Measurements from ENCODE around the gene TNFAIP8L3.
"Not testable (repeated sequence)": the region's sequence is repeated elsewhere in the genome, so short reads cannot be mapped to it uniquely, and the experiment has no call there.

The TNFAIP8L3 gene

DNA sequence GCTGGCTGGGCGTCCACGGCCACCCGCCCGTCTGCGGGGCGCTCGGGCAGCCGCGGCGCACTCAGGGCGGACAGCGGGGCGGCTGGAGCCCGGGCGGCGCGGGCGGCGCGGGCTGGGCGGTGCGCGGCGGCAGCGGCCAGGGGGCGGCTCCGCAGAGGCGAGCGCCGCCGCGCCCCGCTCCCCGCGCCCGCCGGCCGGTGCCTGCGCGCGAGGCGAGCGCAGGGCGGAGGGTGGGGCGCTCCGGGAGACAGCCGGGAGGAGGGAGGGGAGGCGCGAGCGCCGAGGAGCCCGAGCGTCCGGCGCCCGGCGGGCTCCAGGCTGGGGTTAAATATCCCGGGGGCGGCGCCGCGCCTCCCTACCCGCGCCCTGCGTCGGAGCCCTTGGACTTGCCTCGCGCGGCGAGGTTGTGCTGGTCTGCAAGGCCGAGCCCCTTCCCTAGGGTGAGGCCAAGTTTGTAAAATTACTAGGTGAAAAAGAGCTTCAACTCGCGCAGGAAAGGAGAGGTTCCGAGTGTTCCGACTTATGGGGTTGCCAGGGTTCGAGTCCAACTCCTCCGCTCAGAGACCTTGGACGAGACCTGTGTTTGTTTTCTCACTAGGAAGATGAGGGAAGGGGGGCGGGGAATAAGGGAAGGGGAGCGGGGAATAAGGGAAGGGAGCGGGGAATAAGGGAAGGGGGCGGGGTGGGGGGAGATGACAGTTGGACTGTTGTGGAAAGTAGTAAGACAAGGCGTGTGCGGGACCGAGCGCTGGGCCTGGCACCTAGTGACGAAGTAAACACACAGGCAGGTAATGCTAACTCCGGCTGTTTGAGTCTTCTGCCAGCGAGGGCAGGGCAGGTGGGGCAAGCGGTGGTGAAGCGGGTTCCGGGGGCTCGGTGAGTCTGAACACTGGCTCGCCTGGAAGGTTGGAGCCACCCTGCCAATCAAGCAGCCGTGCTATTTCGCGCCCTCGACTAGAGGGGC lies at the start of gene TNFAIP8L3:
TNFAIP8L3 (minus strand) TSS at position 301 of the 964 bp plus-strand sequence. CDS start 311 bp downstream, outside the sequence.
- ATAC-seq, result no peak

GRCh38 chr15:51144021-51144532 lies 49.4 kb upstream of the TNFAIP8L3 start:
- no peak for ATAC-seq

DNA sequence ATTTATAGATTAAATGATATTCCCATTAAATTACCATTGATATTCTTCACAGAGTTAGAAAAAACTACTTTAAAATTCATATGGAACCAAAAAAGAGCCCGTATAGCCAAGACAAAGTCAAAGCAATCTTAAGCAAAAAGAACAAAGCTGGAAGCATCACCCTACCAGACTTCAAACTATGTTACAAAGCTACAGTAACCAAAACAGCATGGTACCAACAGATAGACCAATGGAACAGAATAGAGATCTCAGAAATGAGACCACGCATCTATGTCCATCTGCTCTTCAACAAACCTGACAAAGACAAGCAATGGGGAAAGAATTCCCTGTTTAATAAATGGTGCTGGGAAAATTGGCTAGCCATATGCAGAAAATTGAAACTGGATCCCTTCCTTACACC lies 45.6 kb upstream of the TNFAIP8L3 start:
- ATAC-seq, result not testable (repeated sequence)

- no peak for ATAC-seq
Observed at GRCh38 chr15:51139091-51139490, 44.4 kb upstream of the TNFAIP8L3 start.

- ATAC-seq, result no peak
Observed at GRCh38 chr15:51137880-51138430, 43.2 kb upstream of the TNFAIP8L3 start.

DNA sequence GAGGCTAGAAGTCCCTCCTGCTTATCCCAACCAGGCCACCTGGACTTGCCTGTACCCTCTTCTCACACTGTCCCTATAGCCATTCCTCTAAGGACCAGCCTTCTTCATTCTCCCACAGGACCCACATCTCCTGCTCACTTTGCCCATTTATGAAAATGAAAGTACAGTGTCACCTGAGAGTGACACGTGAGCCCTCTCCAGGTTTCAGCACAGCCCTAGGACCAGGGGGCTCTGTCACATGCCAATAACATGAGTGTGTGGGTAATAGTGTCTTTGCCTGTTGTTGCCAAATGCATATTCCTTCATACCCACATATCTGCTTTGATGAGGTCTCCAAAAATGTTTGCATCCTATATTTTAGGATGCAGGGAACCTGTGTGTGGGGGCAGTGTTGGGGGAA lies 42.3 kb upstream of the TNFAIP8L3 start:
- no peak for ATAC-seq

DNA sequence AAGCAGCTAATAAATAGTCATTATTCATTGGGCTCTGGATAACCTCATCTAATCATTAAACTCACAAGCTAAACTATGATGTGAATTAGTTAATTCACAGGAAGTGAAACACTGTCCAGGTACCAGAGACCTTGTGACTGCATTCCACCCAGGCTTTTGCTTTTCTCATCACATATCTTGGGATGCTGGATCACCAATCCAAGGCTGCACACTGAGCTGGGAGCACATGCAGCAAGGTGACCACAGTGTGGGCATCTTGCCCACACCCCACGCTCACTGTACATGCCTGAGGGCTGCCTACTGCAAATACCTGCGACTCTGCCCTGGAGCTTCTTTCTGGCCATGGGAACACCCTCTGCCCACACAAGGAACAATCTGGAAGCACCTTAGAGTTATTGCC lies 40.6 kb upstream of the TNFAIP8L3 start:
- no peak for ATAC-seq

- no peak for ATAC-seq
Observed at GRCh38 chr15:51134416-51135199, 39.9 kb upstream of the TNFAIP8L3 start.

DNA sequence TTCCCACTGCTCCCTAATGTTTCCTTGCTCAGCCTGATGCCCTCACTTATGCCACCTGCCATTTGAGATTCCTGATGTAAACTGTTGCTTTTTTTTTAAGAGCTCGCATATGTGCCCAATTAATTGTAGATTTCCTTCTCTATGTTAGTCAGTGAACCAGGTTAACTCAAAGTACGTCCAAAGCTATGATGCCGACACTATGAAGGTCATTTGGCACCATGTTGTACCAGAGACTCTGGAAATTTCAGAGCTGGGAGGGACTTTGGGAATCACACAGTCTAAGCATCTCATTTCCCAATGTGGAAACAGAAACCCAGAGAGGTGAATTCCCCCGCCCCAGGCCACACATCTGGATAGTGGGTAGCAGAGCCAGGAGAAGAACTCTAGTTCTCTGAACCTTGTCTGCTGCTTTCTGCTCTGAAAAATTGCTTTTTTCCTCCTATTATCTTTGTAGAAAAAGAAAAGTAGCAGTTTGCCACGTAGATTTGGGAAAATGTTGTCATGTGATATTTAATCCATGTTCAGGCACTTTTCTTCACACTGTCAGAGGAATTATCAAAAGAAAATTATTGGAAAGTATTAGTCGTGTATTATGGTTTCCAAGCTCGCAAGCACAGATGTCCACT lies 38.5 kb upstream of the TNFAIP8L3 start:
- no peak for ATAC-seq

DNA sequence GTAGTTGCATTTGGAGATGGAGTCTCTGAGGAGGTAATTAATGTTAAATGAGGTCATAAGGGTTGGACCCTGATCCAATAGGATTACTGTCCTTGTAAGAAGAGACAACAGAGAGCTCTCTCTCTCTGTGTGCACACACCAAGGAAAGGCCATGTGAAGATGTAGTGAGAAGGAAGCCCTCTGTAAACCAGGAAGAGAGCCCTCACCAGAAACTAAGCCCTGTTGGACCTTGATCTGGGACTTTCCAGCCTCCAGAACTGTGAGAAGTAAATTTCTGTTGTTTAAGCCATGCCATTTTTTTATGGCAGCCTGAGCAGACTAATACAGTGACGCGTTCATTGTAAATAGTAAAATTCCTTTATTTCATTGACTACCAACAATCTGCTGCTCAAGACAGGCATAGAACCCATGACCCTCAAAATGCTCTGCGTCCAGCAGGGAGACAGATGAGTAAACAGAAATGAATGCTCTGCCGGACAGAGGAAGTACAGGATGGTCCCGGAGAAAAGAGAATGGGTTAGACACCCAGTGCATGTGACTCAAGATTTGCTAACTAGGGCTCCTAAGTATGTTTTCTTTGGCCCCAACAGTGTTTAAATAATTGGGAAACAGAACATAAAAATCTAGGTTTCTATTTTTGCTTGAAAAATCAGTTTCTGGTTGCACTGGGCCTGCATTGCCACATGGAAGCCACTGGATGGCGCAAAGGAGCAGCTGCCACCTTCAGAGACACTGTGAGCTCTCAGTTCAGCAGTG lies 37.9 kb upstream of the TNFAIP8L3 start:
- no peak for ATAC-seq

DNA sequence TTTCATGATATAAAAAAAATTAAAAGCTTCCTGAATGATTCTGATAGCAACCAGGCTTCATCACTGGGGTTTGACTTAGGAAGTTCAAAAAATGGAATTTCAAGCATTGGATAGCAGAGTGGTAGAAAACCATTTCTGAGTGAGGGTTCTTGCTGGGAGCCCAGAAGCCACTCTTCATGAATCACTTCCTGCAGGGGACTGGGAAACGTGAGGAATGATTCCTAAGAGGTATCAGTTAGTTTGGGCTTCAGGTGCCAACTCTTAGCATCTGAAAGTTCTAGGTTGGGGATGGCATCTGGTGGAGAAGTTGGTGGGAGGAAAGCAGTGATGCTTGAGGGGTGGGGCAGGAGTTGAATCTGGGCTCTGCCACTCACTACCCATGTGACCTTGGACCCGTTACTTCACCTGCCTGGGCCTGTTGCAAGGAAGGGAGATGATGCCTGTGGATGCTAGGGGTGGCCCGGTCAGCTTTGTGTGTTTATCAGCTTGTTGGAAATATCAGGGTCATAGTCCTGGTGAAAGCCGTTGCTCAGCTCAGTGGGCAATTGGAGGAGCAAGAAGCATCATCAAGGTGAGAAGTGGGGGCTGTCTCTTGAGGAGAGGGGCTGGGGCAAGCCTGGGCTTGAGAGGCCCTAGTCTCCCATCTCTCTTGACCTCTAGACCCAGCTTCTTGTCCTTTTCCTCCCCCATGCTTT lies 37.0 kb upstream of the TNFAIP8L3 start:
- no peak for ATAC-seq

DNA sequence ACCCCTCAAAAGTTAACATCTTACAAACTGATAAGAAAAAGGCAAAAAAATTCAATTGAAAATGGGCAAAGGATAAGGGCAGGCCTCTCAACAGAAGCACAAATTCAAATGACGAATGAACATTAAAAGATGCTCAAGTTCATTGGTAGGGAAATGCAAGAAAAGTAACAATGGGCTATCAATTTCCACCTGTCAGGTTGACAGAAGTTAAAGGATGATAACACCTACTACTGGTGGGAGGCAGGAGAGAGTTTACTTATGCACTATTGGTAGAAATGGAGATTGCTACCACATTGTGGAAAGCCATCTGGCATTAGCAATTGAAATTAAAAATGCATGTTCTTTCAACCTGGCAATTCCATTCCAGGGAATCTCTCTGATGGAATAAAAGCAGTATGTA lies 35.6 kb upstream of the TNFAIP8L3 start:
- ATAC-seq, result no peak

DNA sequence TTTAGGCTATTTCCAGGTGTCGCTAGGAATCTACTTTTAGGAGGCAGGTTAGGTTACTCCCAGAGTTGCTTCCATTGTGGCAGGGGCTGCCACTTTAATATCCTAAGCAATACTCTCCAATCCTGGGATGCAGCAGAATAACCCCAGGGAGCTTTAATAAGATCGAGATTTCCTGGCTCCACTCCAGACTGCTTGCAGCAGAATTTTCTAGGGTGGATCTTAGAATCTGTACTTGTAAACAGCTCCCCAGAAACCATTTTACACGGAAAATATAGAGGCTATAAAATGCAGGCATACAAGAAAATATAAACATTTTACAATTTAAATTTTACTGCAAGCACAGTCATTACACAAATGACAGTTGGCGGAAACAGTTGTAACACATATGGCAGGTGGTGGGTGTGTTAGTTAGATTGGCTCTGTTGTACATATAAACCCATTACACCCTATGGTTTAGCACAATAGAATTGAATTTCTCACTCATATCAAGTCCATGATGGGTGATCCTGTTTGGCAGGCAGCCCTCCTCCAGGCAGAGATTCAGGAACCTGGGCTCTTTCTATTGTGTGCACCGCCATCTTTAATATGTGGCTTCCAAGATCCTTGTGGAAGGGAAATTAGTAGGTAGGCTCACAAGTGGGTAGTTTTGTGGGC lies 35.0 kb upstream of the TNFAIP8L3 start:
- ATAC-seq, result no peak

DNA sequence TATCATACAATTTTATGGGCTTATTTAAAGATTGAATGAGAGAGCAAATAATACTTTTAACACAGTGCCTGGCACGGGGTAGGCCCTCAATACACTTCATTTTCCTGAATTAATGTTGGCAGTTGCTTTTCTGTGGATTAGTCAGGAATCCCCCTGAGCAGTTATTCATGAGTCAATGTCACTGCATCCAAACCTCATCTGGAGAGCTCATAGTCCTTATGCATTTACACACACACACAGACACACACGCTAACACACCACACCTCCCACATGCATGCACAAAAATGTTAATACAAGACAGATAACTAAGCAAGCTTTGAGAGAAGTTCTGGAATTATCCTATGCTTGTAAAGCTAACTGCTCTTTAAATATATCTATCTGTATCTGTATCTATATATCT lies 34.0 kb upstream of the TNFAIP8L3 start:
- no peak for ATAC-seq

DNA sequence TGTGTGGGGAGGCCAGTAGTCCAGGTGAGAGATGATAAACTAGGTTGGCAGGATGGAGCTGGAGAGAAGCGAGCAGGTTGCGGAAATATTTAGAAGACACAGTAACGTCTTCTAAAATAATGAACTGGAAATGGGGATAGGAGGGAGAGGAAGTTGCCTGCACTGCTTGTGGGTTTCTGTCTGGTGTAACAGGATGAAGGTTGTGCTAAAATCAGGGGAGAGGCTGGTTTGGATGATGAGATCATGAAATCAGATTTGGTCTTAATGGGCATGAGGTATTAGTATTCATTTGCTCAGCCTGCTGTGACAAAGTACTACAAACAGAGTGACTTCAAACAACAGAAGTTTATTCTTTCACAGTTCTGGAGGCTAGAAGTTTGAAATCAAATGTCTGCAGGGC lies 32.1 kb upstream of the TNFAIP8L3 start:
- no peak for ATAC-seq

GRCh38 chr15:51123002-51123401 lies 28.3 kb upstream of the TNFAIP8L3 start:
- ATAC-seq, result not testable (repeated sequence)

GRCh38 chr15:51121631-51122225 lies 27.0 kb upstream of the TNFAIP8L3 start:
- ATAC-seq, result no peak

DNA sequence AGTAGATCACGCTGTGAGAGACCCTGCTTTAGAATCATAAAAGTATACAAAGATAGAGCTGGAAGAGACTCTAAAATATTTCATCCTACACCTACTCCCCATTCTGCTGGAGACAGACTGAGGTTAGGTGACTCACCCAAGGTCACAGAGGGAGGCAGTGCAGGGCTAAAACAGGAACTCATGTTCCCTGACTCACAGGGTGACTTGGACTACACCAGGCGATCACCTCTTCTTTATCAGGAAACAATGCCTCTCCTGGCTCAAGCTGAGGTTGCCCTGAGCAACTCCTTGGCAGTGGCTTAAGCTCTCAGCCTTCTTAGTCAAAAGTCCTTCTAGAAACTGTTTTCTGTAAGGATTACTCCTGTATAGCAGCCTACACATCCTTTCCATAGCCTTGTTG lies 26.4 kb upstream of the TNFAIP8L3 start:
- ATAC-seq, result no peak

DNA sequence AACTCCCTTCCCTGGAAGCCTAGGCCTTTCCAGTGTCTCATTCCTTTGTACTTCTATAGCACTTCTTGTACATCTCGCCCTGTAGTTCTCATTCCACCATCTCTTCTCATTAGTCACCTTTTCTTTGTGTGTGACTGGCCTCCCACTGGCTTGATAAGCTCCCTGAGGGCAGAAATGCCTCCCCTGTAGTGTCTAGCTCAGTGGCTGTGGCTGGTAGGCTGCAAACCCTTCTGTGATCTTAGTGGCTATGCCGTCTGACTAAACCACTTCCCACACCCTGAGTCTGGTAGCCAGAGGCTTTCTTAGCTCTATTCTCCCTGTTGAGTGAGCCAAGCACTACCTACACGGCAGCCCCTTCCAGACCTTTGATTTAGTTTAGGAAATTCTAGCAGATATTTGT lies 24.4 kb upstream of the TNFAIP8L3 start:
- no peak for ATAC-seq

DNA sequence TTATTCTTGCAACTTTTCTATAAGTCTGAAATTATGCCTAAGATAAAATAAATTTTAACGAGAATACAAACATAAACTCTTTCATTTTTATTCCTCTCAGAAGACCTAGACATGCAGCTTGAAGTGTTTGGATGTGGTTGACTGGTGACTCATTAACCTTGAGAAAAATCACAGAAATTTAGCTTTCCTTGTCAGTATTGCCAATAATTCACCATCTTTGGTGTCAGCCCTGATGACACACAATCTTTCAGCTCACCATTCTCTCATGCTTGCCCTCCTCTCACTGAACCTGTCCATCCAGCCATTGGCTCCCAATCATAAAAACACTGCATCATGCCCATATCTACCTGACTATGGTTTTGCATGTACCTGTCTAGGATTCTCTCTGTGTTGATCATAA lies 22.6 kb upstream of the TNFAIP8L3 start:
- ATAC-seq, result no peak
